Measurements from ENCODE around the gene DGKI.

DNA sequence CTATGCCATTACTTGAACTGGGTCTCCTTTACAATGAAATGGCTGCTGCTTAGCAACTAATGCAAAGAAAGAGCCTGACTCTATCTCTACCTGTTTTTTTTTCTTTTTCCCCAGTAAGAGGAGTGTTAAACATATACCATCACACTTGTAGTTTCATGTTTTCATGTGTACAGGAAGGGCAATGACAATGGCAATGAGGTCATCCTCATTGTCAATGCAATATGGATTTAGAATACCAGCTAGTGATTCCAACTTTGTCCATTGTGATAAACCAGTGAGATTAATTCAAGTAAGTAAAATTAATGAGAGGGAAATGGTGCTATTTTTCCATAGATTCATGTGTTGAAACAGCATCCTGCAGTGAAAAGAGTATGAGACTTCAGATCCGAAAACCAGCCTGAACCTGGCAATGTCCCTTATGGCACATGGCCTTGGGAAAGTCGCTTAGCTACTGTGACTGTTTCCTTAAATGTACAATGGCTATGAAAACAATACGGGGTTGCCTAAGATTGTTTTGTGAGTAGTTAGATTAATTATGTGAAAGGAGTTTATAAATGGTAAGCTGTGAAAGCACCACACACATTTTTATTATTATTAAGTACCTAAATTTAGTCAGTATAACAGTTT, 11.2 kb downstream of the DGKI start:
- TF ChIP-seq, protein P1, sequence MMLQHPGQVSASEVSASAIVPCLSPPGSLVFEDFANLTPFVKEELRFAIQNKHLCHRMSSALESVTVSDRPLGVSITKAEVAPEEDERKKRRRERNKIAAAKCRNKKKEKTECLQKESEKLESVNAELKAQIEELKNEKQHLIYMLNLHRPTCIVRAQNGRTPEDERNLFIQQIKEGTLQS (IDR thresholded peaks at IDR 0.05) = no peak
- TF ChIP-seq, protein P2, sequence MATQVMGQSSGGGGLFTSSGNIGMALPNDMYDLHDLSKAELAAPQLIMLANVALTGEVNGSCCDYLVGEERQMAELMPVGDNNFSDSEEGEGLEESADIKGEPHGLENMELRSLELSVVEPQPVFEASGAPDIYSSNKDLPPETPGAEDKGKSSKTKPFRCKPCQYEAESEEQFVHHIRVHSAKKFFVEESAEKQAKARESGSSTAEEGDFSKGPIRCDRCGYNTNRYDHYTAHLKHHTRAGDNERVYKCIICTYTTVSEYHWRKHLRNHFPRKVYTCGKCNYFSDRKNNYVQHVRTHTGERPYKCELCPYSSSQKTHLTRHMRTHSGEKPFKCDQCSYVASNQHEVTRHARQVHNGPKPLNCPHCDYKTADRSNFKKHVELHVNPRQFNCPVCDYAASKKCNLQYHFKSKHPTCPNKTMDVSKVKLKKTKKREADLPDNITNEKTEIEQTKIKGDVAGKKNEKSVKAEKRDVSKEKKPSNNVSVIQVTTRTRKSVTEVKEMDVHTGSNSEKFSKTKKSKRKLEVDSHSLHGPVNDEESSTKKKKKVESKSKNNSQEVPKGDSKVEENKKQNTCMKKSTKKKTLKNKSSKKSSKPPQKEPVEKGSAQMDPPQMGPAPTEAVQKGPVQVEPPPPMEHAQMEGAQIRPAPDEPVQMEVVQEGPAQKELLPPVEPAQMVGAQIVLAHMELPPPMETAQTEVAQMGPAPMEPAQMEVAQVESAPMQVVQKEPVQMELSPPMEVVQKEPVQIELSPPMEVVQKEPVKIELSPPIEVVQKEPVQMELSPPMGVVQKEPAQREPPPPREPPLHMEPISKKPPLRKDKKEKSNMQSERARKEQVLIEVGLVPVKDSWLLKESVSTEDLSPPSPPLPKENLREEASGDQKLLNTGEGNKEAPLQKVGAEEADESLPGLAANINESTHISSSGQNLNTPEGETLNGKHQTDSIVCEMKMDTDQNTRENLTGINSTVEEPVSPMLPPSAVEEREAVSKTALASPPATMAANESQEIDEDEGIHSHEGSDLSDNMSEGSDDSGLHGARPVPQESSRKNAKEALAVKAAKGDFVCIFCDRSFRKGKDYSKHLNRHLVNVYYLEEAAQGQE (IDR thresholded peaks at IDR 0.05) = no peak
- TF ChIP-seq SP1 (IDR thresholded peaks at IDR 0.05) = no peak
